Peyer's patch (tissue), 4 donors: Measurements from ENCODE around the gene RNF44. TPM values are rescaled to one million over a fixed set of nuclear protein-coding genes. Genes with fewer than 3 reads are reported as not detected.

Experiments used
- DNase-seq, 3 donors: peaks; one replicate each; pipeline ENCODE4 v3.0.0-alpha.2; 2017 to 2019
- H3K27ac ChIP-seq, 4 donors: fragments of 200-600 bp; sonication (generic); one replicate each; pipeline ENCODE4 v1.5.1; 2016 to 2019
- H3K27me3 ChIP-seq, 2 donors: fragments of 200-600 bp; sonication (generic); one replicate each; pipeline ENCODE4 v1.5.1; 2019
- H3K36me3 ChIP-seq, 3 donors: fragments of 200-600 bp; sonication (generic); one replicate each; pipeline ENCODE4 v1.5.1; 2016 to 2019
- H3K4me1 ChIP-seq, 4 donors: fragments of 200-600 bp; sonication (generic); one replicate each; pipeline ENCODE4 v1.5.1; 2016 to 2019
- H3K4me3 ChIP-seq, 4 donors: fragments of 200-600 bp; sonication (generic); 1 replicate in 3 of 4; 2 replicates in 1 of 4; pipeline ENCODE4 v1.5.1; 2016 to 2019; ENCODE audit warnings: mild to moderate bottlenecking in 1 of 4
- H3K9me3 ChIP-seq, 4 donors: fragments of 200-600 bp; sonication (generic); one replicate each; pipeline ENCODE4 v1.5.1; 2016 to 2019; ENCODE audit warnings: mild to moderate bottlenecking in 1 of 4
- POLR2A ChIP-seq, 2 donors: fragments of 450-650 bp; IDR thresholded peaks; one replicate each; pipeline ENCODE4 v1.5.1; 2017; ENCODE audit warnings: antibody characterized with exemption in 2 of 2, mild to moderate bottlenecking in 2 of 2, moderate library complexity in 2 of 2
- total RNA-seq, 4 donors: library from RNA; depleted of rRNA; stranded (reverse); fragments of >200 nt; gene quantifications; one replicate each; pipeline ENCODE4 v1.1.0, GENCODE V29; 2016
- TF ChIP-seq, protein P1 (sequence below), 6 experiments: fragments of 450-650 bp in 4 of 6; fragments of 200-600 bp in 2 of 6; sonication (generic) in 1 of 6; IDR thresholded peaks; one replicate each; pipeline ENCODE4 v1.5.1; 2017 to 2019; ENCODE audit warnings: antibody characterized with exemption in 6 of 6, mild to moderate bottlenecking in 3 of 6, moderate library complexity in 1 of 6

The RNF44 gene
- total RNA-seq, 4 donors from 2014 or later, result 46.4 to 114 (median 65.3) TPM

- H3K9me3 ChIP-seq, result no peaks in the 10 kb centered on the region
- H3K27me3 ChIP-seq, result no peaks in the 10 kb centered on the region
- no peak for DNase-seq
- peaks cover 0 to 53% (median 3%) of the 10 kb centered on the region in 3 donors for H3K36me3 ChIP-seq
- peaks cover 19 to 64% (median 41%) of the 10 kb centered on the region in 4 donors for H3K4me1 ChIP-seq
- peak overlapping the region in 3 of 4 donors; percentile 17 to 84 (median 23) for H3K27ac ChIP-seq
- H3K4me3 ChIP-seq, result peak overlapping the region in 2 of 4 donors; percentile 22 to 24
- no peak for TF ChIP-seq POLR2A (IDR thresholded peaks at IDR 0.05)
- TF ChIP-seq, protein P1, sequence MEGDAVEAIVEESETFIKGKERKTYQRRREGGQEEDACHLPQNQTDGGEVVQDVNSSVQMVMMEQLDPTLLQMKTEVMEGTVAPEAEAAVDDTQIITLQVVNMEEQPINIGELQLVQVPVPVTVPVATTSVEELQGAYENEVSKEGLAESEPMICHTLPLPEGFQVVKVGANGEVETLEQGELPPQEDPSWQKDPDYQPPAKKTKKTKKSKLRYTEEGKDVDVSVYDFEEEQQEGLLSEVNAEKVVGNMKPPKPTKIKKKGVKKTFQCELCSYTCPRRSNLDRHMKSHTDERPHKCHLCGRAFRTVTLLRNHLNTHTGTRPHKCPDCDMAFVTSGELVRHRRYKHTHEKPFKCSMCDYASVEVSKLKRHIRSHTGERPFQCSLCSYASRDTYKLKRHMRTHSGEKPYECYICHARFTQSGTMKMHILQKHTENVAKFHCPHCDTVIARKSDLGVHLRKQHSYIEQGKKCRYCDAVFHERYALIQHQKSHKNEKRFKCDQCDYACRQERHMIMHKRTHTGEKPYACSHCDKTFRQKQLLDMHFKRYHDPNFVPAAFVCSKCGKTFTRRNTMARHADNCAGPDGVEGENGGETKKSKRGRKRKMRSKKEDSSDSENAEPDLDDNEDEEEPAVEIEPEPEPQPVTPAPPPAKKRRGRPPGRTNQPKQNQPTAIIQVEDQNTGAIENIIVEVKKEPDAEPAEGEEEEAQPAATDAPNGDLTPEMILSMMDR (IDR thresholded peaks at IDR 0.05), result no peak
These were observed 6.7 kb downstream of the RNF44 start for GRCh38 chr5:176530393-176530982.

- H3K27ac ChIP-seq, result peak overlapping the region in 2 of 4 donors; percentile 21 to 84
- peak overlapping the region in 1 of 4 donors; percentile 22 for H3K4me3 ChIP-seq
- TF ChIP-seq, protein P1 (IDR thresholded peaks at IDR 0.05), result peak in 1 of 6 experiments; percentile 5
- TF ChIP-seq POLR2A (IDR thresholded peaks at IDR 0.05), result no peak
- DNase-seq, result peak in 2 of 3 donors; percentile 83 to 87
- no peaks in the 10 kb centered on the region for H3K9me3 ChIP-seq
- H3K4me1 ChIP-seq, result peaks cover 15 to 62% (median 35%) of the 10 kb centered on the region in 4 donors
- H3K36me3 ChIP-seq, result peaks cover 0 to 53% (median 3%) of the 10 kb centered on the region in 3 donors
- H3K27me3 ChIP-seq, result no peaks in the 10 kb centered on the region
These were observed 7.5 kb downstream of the RNF44 start for GRCh38 chr5:176529741-176530141.

- no peaks in the 10 kb centered on the region for H3K27me3 ChIP-seq
- peak overlapping the region in 2 of 4 donors; percentile 21 to 84 for H3K27ac ChIP-seq
- peaks cover 9 to 57% (median 29%) of the 10 kb centered on the region in 4 donors for H3K4me1 ChIP-seq
- peak overlapping the region in 1 of 4 donors; percentile 12 for H3K4me3 ChIP-seq
- H3K9me3 ChIP-seq, result no peaks in the 10 kb centered on the region
- peak in 1 of 3 donors; percentile 58 for DNase-seq
- peaks cover 0 to 53% (median 3%) of the 10 kb centered on the region in 3 donors for H3K36me3 ChIP-seq
- TF ChIP-seq, protein P1 (IDR thresholded peaks at IDR 0.05), result no peak
- TF ChIP-seq POLR2A (IDR thresholded peaks at IDR 0.05), result no peak
These were observed 8.0 kb downstream of the RNF44 start for GRCh38 chr5:176529116-176529740.

DNA sequence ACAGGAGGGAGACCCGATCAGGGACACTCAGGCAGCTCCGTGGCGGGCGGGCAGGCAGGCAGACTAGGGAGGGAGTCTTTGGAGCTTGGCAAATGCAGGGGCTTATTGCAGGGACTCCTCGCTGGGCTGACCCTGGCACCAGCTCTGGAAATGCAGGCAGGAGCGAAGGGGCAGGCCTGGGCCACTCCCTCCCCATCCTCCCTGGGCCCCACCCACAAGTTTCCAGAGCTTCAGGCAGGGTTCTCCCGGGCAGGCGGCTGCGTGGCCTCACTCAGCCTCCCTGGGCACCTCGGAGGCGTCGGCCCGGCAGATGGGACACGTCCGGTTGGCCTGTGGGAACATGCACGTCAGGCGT, 8.5 kb downstream of the RNF44 start:
- Histone ChIP-seq H3K36me3 (peaks cover 0 to 53% (median 3%) of the 10 kb centered on the region in 3 donors), H3K27ac (peak overlapping the region in 2 of 4 donors; percentile 21 to 84), H3K27me3 (no peaks in the 10 kb centered on the region), H3K4me1 (peaks cover 5 to 52% (median 25%) of the 10 kb centered on the region in 4 donors), H3K9me3 (no peaks in the 10 kb centered on the region), H3K4me3 (no peak overlapping the region)
- DNase-seq, result no peak
- no peak for TF ChIP-seq POLR2A (IDR thresholded peaks at IDR 0.05)
- TF ChIP-seq, protein P1 (IDR thresholded peaks at IDR 0.05), result no peak

GRCh38 chr5:176528301-176528700, 8.9 kb downstream of the RNF44 start:
- TF ChIP-seq, protein P1 (IDR thresholded peaks at IDR 0.05), result no peak
- no peak for TF ChIP-seq POLR2A (IDR thresholded peaks at IDR 0.05)
- H3K36me3 ChIP-seq, result peaks cover 0 to 53% (median 3%) of the 10 kb centered on the region in 3 donors
- H3K27me3 ChIP-seq, result no peaks in the 10 kb centered on the region
- no peak overlapping the region for H3K4me3 ChIP-seq
- DNase-seq, result no peak
- H3K4me1 ChIP-seq, result peaks cover under 1 to 48% (median 20%) of the 10 kb centered on the region in 4 donors
- H3K27ac ChIP-seq, result peak overlapping the region in 1 of 4 donors; percentile 84
- no peaks in the 10 kb centered on the region for H3K9me3 ChIP-seq
